ENCODE data around the gene SLC10A4. TPM values are rescaled to one million over a fixed set of nuclear protein-coding genes. Genes with fewer than 3 reads are reported as not detected.

The SLC10A4 gene
- total RNA-seq, 2 experiments from 2014 or later: not detected

DNA sequence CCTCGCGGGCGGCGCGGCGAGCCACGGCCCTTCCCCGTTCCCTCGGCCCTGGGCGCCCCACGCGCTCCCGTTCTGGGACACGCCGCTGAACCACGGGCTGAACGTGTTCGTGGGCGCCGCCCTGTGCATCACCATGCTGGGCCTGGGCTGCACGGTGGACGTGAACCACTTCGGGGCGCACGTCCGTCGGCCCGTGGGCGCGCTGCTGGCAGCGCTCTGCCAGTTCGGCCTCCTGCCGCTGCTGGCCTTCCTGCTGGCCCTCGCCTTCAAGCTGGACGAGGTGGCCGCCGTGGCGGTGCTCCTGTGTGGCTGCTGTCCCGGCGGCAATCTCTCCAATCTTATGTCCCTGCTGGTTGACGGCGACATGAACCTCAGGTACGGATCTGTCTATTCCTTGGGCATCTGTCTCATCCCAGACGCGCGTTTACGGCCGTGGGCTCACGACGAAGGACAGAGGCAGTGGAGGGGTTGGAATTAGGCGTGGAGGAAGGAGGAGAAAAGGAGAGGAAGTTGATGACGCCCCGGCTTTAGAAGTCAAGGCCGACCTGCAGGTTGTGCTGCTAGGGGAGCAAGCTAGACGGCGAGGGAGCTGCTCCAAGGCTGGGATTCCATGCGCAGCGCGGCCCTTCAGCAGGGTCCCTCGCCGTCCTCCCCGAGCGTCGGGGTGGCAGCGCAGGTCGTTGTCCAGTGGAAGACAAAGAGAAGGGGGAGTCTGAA, 792 bp downstream of the SLC10A4 start:
- no peaks in the 10 kb centered on the region for H3K9me3 Mint-ChIP-seq
- ChIA-PET POLR2A (interaction anchor here (0.8 to 1.3 kb wide), 2 partner anchors 11 to 45 kb away, joined by 3 read pairs; no protein-coding TSS in a partner anchor), CTCF (no interaction called here)
- no peaks in the 10 kb centered on the region for H3K36me3 Mint-ChIP-seq (ENCODE audit: low read depth)
- ATAC-seq: peak; percentile 55
- H3K4me1 Mint-ChIP-seq (ENCODE audit: low read depth): peaks cover 9% of the 10 kb centered on the region
- no peak overlapping the region for H3K27ac Mint-ChIP-seq
- TF ChIP-seq, protein P1, sequence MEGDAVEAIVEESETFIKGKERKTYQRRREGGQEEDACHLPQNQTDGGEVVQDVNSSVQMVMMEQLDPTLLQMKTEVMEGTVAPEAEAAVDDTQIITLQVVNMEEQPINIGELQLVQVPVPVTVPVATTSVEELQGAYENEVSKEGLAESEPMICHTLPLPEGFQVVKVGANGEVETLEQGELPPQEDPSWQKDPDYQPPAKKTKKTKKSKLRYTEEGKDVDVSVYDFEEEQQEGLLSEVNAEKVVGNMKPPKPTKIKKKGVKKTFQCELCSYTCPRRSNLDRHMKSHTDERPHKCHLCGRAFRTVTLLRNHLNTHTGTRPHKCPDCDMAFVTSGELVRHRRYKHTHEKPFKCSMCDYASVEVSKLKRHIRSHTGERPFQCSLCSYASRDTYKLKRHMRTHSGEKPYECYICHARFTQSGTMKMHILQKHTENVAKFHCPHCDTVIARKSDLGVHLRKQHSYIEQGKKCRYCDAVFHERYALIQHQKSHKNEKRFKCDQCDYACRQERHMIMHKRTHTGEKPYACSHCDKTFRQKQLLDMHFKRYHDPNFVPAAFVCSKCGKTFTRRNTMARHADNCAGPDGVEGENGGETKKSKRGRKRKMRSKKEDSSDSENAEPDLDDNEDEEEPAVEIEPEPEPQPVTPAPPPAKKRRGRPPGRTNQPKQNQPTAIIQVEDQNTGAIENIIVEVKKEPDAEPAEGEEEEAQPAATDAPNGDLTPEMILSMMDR (IDR thresholded peaks at IDR 0.05): no peak
- H3K4me3 Mint-ChIP-seq: peak overlapping the region; percentile 47
- DNase-seq: no peak
- intact Hi-C loops (cut with micrococcal nuclease): no loop called here
- peaks cover 65% of the 10 kb centered on the region for H3K27me3 Mint-ChIP-seq

DNA sequence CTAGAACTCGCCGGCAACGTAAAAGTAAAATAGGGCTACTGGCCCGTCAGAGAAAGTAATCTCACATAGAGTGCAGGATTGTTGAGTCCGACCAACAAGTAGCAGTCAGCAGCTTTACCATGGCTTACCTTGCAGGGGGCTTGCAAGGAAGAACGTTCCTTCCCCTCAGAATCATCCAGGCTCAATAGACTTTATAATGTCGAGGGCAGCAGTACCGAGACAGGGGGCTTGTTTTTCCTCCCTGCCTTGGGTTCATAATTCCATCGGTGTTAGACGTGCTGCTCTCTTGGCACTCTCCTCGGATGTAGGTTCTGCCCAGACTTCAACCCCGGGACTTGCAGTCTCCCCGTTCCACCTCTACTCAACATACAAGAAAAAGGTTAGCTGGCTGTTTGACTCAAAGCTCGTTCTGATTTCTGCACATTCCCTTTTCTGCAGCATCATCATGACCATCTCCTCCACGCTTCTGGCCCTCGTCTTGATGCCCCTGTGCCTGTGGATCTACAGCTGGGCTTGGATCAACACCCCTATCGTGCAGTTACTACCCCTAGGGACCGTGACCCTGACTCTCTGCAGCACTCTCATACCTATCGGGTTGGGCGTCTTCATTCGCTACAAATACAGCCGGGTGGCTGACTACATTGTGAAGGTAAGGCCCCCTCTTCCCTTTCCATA, 1.5 kb downstream of the SLC10A4 start:
- intact Hi-C loops (cut with micrococcal nuclease): no loop called here
- CTCF ChIA-PET: no interaction called here
- Mint-ChIP-seq H3K4me1 (ENCODE audit: low read depth) (peaks cover 9% of the 10 kb centered on the region), H3K4me3 (no peak overlapping the region), H3K27me3 (peaks cover 70% of the 10 kb centered on the region), H3K36me3 (ENCODE audit: low read depth) (no peaks in the 10 kb centered on the region), H3K27ac (no peak overlapping the region), H3K9me3 (no peaks in the 10 kb centered on the region)
- POLR2A ChIA-PET: interaction anchor here (0.8 to 1.3 kb wide), 2 partner anchors 10 to 45 kb away, joined by 3 read pairs; no protein-coding TSS in a partner anchor
- TF ChIP-seq, protein P1 (IDR thresholded peaks at IDR 0.05): no peak
- no peak for DNase-seq
- ATAC-seq: peak; percentile 11

DNA sequence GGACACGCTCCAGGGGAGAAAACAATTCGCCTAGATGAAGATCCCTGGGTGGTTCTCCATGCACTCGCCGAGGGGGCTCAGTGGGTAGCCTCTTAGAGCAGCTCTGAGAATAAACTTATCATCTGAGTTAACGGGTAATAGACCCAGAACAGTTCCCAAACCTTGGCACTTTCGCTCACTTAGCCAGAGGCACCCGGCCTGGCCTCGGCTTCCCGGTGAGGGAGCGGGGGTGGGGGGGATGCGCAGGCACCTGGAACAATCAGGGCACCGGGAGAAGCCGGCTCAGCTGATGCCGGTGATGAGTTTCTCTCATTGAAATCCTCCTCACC, 6.5 kb downstream of the SLC10A4 start:
- intact Hi-C loops (cut with micrococcal nuclease): no loop called here
- no peak for ATAC-seq
- DNase-seq: no peak
- H3K36me3 Mint-ChIP-seq (ENCODE audit: low read depth): no peaks in the 10 kb centered on the region
- no peaks in the 10 kb centered on the region for H3K9me3 Mint-ChIP-seq
- H3K27me3 Mint-ChIP-seq: peaks cover 53% of the 10 kb centered on the region
- H3K27ac Mint-ChIP-seq: no peak overlapping the region
- CTCF ChIA-PET: no interaction called here
- TF ChIP-seq, protein P1 (IDR thresholded peaks at IDR 0.05): no peak
- POLR2A ChIA-PET: no interaction called here
- peak overlapping the region; percentile 46 for H3K4me3 Mint-ChIP-seq
- no peaks in the 10 kb centered on the region for H3K4me1 Mint-ChIP-seq (ENCODE audit: low read depth)

DNA sequence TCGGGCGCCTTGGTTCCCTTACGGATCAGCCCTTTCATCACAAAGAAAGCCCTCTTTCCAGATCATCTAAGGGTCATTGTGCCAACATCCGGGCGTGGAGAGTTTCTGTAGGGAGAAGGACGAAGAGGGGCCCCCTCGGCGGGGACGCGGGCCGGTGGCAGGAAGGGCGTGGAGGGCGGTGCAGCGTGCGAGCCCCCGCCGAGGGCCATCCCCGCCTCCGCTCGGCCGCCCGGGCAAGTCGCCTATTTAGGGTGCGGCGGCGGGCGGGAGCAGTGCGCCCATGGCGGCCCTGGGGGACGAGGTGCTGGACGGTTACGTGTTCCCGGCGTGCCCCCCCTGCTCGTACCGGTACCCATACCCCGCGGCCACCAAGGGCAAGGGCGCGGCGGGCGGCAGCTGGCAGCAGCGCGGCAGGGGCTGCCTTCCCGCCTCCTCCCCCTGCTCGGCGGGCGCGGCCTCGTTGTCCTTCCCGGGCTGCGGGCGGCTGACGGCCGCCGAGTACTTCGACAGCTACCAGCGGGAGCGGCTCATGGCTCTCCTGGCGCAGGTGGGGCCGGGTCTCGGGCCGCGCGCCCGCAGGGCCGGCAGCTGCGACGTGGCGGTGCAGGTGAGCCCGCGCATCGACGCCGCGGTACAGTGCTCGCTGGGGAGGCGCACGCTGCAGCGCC, 7.0 kb downstream of the SLC10A4 start, which contains the start of gene ZAR1:
Gene ZAR1, plus strand, starts transcription at position 241 of the 668 bp plus-strand sequence. Its CDS starts 40 bp downstream, at position 281.
- ChIA-PET CTCF (no interaction called here), POLR2A (no interaction called here)
- no peak within 1 kb of the TSS for H3K27ac Mint-ChIP-seq
- TF ChIP-seq, protein P1 (IDR thresholded peaks at IDR 0.05): no peak
- intact Hi-C loops (cut with micrococcal nuclease): no loop called here
- H3K4me1 Mint-ChIP-seq (ENCODE audit: low read depth): no peaks in the 10 kb centered on the region
- H3K27me3 Mint-ChIP-seq: peaks cover 48% of the 10 kb centered on the region
- ATAC-seq (peak; percentile 43), DNase-seq (no peak)
- peak within 1 kb of the TSS; percentile 46 for H3K4me3 Mint-ChIP-seq
- H3K9me3 Mint-ChIP-seq: no peaks in the 10 kb centered on the region
- H3K36me3 Mint-ChIP-seq (ENCODE audit: low read depth): no peaks in the 10 kb centered on the region

All from activated CD8-positive, alpha-beta T cell treated with anti-CD3 and anti-CD28 coated beads for 36 hours (primary cell).